HG02943 (cell line): ENCODE data around the gene NAT10.

Experiments used
- ATAC-seq: cut with Tn5 transposase; IDR thresholded peaks from one replicate; pipeline ENCODE4 v1.9.1; 2021; ENCODE audit warnings: mild to moderate bottlenecking, low read depth, moderate library complexity; ENCODE audit not compliant: unreplicated experiment

Gene NAT10

DNA sequence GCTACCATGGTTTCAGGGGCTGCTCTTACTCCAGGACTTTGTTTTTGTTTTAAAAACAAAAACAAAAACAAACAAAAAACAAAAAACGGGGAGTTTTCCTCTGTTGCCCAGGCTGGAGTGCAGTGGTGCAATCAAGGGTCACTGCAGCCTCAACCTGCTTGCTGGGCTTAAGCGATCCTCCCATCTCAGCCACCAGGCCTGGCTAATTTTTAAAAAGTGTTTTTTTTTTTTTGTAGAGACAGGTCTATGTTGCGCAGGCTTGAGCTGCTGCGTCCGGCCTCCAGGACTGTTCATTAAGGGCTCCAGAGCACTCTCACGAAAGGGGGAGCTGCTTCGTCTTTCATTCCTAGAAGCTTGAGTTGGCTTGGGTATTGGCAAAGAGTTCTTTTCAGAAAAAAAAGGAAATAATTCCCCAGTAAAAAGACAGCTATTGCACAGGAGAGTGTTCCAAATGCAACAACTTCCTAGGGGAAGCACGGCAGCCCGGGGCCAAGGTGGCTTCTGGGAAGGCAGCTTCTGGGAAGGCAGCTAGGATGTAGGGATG lies 78.5 kb downstream of the NAT10 start:
- no peak for ATAC-seq

DNA sequence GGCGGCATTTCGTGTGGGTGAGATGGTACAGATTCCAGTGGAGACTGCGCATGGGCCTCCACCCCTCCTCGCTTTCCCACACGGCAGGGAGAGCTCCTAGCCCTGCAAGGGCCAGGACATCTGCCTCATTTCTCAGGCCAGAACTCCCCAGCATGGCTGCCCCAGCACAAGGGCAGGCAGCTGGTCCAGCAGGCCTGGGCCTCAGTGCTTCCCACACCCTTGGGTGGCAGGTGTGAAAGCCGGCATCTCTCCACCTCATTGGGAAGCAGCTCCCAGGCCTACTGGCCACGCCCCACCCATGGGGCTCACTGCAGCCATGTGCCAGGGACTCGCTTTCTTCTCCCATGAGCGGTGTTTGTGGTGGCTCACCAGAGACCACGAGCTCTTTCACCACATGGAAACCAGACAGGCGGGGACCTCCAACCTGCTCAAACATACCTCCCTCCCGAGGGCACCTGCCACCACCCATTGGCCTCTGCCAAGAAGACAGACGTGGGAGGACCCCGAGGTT lies 79.1 kb downstream of the NAT10 start:
- no peak for ATAC-seq

- ATAC-seq = no peak
These were observed 80.8 kb downstream of the NAT10 start for GRCh38 chr11:34185926-34186841.

- no peak for ATAC-seq
These were observed 82.8 kb downstream of the NAT10 start for GRCh38 chr11:34188181-34188580.

GRCh38 chr11:34189191-34189590 lies 83.8 kb downstream of the NAT10 start:
- ATAC-seq = no peak

DNA sequence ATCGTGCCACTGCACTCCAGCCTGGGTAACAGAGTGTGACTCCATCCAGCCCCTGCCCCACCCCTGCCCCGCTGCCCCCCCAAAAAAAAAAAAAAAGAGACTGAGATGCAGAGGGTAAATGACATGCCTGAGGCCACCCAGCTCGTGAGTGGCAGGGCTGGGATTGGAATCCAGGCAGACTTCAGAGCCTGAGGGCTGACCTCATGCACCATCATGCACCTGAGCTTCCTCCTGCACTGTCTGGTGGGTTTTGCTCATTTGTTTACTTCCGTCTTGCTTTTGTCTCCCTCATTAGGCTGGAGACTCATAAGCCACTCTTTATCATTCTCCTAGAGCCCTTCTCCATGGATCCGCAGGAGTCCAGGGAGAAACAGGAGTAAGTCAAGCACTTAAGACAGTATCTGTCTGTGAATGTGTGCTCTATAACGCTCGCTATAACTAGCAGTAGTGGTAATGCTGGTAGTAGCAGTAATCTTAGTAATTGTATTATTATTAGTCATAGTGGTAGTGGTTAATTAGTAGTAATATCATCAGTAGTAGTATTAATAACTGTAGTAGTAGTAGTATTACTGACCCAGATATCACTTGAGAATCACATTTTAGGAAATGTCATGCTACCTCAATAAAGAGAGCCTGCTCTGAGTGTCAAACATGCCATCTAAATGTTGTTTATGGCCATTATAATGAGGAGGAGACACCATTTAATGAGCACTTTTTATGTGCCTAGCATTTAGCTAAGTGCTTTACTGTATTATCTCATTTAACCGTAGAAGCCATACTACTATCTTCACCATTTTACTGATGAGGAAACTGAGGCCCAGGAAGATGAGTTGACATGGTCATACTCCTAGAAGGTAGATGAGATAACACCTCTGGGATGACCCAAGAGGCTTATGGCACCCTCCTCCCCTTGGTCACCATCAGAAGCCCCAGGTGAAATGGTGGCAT lies 85.0 kb downstream of the NAT10 start:
- ATAC-seq = no peak

- no peak for ATAC-seq
These were observed 86.1 kb downstream of the NAT10 start for GRCh38 chr11:34191578-34191977.

GRCh38 chr11:34192481-34193401 lies 87.3 kb downstream of the NAT10 start:
- no peak for ATAC-seq

DNA sequence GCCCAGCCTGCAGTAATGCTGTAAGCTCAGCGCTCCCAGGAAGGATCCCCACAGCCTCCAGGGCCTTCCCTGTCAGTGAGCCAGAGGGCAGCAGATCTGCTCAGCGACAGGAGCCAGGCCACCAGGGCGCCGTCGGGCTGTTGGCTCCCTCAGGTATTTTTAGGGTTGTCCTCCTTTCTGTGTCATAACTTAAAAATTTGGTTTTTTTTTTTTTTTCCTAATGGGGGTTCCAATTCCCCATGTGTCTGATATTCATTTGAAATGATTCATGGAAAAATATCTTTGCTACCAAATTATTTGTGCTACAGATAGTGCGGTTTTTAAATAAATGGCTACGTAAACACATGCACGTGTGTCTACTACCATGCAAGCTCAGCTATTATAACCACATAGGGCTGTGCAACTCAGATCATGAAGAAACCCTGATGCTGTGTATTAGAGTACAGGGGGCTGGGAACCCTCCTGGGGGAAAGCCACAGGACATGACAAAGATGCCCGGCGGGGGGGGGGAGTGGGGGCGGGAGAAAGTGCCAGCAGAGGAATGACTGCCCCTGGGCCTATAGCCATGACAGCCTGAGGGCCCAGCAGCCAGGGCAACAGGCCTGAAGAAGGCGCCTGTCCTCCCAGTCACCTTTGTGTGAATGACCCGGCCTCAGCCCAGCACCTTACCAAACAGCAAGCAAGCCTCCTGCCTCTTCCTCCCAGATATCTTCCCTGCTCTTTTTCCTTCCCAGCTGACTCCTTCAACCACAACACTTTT lies 89.3 kb downstream of the NAT10 start:
- ATAC-seq = no peak
